Right renal cortex interstitium (tissue), 3 donors: ENCODE measurements around the gene KRTAP10-1. TPM values are rescaled to one million over a fixed set of nuclear protein-coding genes. Genes with fewer than 3 reads are reported as not detected.
"Not testable (repeated sequence)": the region's sequence is repeated elsewhere in the genome, so short reads cannot be mapped to it uniquely, and the experiment has no call there.

ENCODE experiments used
- DNase-seq, 3 donors: peaks; one replicate each; pipeline ENCODE4 v3.0.0-alpha.2; 2013; ENCODE audit warnings: low read depth in 3 of 3, low spot score in 2 of 3
- polyA plus RNA-seq, 3 donors: library from polyadenylated mRNA; unstranded; fragments of 120-200 nt; gene quantifications; one replicate each; pipeline ENCODE4 v1.2.1, GENCODE V29; 2013; ENCODE audit not compliant: insufficient read length in 3 of 3

KRTAP10-1 gene
- polyA plus RNA-seq, 3 donors, result not detected

DNA sequence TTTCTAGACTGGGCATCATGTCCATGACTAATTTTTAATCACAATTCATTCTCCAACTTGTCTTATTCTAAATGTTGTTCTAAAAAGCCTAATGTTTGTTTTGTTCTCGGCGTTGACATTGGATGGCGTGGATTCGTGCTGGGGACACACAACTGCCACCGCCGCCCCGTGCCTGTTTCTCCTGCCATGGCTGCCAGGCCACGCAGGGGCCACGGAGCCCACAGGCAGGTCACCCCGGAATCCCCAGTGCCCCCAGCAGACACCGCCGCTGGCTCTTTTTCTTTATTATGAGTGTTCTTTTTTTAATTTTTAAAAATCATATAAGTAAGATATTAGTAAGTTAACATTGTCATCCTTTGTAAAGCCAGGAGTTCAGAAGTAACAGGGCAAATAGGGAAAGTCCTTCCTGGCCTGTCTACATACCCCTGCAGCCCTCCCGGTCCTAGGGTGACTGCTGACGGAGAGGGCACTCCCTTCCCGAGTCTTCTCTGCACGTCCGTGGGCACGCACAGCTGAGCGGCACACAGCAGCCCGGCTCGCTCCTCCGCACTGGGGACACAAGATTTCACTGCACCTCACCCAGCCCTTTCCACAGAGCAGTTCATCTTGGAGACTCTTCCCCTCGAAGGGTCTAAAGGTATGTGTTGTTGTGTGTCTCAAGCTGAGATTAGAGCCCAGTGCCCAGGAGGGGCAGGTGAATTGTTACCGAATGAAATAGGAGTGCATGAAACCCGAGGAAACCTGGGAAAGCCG lies 32.1 kb downstream of the KRTAP10-1 start:
- DNase-seq, result no peak

DNA sequence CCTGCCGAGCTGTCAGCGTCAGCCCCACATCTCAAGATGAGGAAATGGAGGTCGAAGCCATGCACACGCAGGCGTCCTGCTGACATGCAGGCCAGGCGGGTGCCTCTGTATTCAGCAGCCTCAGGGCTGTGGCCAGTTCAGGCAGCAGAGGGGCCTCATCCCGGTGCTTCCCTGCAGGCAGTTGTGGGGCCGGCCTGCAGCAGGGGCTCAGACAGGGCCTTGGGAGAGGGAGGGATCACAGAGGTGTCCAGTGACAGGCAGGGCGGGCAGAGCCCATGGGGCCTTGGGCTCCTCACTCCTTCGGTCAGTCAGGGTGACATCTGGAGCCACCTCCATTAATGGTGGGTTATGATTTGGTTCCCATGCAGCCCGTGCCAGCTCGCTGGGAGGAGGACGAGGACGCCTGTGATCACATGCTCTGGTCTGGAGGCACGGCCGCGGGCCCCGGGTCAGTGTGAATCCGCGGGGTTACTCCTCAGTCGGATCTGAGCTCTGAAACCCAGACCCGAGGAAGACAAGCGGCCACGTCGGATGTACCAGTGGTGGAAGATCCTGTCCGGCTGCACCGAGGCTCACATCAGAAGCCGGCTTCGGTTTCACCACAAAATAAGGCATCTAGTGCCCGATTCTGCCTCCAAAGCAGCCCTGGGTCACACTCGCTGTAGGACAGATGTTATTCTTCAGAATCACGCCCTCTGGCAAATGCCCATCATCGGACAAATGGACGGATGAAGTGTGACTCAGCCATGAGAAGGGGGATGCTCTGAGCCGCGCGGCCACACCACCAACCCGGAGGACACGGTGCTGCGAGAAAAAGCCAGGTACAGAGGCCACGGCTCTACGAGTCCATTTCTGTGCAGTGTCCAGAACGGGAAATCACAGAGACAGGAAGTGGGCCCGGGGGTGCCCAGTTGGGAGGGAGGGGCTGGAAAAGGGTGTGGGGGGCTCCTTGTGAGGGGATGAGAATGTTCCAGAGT lies 33.4 kb downstream of the KRTAP10-1 start:
- DNase-seq, result no peak

DNA sequence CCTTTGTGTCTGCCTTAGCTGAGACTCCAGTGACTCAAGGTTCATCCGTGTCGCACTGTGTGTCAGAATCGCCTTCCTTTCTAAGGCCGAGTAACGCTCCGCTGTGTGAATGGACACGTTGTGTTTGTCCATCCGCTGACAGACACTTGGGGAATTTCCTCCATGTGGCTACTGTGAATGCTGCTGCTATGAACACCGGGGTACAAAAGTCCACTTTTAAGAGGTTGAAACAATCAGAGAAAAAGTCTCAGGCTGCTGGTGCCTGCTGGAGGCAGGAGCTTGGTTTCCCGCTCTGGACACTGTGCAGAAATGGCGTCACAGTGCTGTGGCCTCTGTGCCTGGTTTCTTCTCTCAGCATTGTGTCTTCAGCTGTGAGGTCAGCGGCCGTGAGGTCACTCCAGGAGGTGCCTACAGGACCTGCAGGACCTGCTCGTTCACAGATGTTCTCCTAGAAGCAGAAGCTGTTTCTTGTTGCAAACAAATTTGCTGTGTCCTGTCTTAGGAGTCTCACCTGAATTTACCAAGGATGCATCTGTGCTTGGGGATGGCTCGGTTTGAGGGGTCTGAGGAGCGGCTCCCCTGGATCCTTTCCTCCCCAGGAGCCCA lies 34.2 kb downstream of the KRTAP10-1 start:
- DNase-seq, result no peak

DNA sequence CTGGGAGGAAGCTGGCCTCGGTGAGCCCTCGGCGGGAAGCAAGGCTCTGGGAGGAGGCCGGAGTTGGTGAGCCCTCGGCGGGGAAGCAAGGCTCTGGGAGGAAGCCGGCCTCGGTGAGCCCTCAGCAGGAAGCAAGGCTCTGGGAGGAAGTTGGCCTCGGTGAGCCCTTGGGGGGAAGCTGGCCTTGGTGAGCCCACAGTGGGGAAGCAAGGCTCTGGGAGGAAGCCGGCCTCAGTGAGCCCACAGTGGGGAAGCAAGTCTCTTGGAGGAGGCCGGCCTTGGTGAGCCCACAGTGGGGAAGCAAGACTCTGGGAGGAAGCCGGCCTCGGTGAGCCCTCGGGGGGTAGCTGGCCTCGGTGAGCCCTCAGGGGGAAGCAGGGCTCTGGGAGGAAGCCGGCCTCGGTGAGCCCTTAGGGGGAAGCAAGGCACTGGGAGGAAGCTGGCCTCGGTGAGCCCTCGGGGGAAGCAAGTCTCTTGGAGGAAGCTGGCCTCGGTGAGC lies 36.0 kb downstream of the KRTAP10-1 start:
- DNase-seq, result no peak

DNA sequence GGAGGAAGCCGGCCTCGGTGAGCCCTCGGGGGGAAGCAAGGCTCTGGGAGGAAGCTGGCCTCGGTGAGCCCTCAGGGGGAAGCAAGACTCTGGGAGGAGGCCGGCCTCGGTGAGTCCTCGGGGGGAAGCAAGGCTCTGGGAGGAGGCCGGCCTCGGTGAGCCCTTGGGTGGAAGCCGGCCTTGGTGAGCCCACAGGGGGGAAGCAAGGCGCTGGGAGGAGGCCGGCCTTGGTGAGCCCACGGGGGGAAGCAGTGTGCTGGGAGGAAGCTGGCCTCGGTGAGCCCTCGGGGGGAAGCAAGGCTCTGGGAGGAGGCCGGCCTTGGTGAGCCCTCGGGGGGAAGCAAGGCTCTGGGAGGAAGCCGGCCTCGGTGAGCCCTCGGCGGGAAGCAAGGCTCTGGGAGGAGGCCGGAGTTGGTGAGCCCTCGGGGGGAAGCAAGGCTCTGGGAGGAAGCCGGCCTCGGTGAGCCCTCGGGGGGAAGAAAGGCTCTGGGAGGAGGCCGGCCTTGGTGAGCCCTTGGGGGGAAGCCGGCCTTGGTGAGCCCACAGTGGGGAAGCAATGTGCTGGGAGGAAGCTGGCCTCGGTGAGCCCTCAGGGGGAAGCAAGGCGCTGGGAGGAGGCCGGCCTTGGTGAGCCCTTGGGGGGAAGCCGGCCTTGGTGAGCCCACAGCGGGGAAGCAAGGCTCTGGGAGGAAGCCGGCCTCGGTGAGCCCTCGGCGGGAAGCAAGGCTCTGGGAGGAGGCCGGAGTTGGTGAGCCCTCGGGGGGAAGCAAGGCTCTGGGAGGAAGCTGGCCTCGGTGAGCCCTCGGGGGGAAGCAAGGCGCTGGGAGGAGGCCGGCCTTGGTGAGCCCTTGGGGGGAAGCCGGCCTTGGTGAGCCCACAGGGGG lies 36.7 kb downstream of the KRTAP10-1 start:
- not testable (repeated sequence) for DNase-seq

DNA sequence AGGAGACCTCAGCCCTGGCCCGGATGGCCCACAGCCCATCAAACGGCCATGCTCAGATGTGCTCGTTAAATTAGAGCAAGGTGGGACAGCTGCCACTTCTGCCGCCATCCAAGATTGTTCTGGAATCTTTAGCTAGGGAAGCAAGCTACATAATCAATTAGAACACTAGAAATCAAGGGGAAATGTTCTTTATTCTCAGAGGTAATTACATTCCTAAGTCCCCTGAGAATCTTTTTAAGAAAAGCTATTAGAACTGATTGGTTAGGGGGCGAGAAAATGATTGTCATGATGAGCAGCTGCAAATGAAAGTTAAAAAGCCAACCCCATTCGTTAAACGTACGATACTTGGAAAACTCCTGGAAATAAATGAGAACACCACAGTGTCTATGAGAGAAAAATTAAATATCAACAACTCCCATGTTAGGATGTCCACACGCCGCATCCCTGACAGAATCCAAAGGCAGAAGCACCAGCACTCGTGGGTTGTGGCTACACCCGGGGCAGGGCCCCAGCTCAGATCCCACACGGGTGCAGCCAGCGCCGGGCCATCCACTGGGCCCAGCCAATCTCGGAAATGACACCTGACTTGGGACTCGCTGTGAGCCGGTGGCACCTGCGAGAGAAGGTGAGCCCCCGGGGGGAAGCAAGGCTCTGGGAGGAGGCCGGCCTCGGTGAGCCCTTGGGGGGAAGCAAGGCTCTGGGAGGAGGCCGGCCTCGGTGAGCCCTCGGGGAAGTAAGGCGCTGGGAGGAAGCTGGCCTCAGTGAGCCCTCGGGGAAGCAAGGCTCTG lies 37.6 kb downstream of the KRTAP10-1 start:
- DNase-seq, result no peak

DNA sequence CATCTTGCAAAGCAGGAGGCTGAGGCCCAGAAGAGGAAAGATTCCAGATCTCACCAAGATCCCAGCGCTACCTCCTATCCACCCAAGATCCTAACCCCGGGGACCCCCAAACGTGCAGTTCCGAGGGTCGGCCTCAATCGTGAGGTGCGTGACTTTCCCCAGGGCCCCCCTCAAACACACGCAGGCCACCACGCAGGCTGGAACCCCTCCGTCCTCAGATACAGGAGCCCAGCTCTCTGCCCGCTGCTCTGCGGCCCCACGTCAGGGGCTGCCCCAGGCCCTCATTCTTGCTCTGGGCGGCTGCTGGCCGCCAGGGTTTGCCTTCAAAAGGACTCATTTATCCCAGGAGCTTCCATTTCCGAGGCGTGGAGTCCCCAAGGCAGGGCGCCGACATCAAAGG lies 39.9 kb downstream of the KRTAP10-1 start:
- DNase-seq, result no peak

DNA sequence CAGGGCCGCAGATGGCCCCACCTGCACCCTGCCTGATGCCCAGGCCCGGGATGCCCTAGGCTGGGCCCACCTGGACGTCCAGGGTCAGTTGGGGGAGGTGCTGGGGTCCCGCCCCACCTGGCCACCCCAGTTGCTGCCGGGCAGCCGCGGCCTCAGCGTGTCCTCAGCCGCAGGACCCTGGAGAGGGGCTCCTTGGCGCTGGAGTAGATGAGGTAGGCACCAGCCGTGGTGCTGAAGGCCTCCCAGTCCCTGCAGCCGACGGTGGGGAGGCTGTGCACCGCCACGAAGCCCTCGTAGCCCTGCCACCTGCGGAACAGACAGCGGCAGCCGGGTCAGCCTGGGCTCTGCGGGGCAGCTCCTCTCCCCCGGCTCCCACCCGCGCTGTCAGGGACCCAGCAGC lies 40.4 kb downstream of the KRTAP10-1 start:
- DNase-seq, result no peak

DNA sequence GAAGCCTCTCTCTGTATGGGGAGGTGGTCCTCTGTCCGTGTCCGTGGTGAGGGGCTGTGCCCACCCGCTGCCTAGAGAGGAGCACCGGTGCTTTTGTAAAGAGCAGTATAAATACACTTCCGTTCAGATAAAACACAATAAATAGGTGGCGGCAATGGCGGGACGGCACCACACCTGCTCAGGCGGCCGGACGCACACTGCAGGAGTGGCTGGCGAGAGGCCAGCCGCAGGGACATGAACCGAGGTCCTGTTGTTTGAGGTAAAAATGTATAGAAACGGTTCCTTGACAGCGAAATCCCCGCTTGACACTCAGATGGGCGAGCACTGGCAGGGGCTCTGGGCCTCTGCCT lies 40.8 kb downstream of the KRTAP10-1 start:
- no peak for DNase-seq

DNA sequence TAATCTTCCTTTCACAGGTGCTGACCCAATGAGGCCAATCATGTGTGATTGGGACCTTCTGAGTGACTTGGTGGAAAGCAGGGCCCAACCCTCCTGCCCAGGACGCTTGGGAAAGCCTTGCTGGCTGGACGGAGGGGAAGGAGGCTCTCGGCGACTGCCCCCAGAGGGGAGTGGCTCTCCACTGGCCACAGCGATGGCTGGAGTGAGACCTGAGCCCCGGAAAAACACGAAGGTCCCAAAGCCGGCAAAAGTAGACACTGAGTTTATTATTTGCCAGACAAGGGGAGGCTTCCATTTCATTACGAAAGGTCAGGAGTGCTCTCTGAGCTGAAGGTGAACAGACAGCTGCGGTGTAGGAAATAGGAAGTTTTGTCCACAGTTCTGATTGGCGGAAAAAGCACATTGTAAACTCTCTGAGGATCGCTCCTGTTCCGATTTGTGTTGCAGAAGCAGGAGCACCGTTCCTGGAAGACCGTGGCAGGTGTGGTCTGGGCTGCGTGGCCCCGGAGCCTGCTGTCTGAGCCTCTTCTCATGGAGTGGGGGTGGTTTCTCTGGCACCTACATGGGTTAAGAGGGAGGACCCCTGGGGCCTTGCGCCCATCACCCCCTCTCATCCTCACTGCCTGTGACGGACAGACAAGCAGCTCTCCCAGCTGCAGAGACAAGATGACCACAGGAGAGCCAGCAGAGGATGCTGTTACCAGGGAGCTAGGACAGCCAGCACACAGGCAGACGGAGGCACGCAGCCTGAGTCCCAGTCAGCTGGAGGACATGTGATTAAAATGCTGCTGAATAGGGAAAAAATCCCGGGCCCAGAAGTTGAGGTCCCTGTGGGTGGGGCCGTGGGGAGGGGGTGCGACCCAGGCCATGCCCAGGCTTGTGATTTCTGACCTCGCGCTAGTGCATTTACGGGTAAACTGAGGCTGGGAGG lies 41.5 kb downstream of the KRTAP10-1 start:
- no peak for DNase-seq

DNA sequence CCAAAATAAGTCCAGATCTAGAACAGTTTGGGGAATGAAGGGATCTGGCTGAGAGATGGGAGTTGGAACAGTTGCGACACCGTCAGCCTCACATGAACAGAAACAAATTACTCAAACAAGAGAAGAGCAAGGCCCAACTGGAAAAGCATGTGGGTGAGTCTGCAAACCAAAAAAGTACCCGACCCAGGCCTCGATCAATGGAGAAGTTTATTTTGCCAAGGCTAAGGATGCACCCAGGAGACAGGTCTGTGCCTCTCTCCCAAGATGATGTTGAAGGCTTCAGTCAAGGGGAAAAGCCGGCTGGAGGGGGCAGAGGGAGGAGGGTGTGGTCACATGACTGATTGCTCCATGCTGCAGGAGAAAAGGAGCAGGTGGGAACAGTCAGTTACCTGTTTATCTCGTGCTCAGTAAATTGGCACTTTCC lies 42.3 kb downstream of the KRTAP10-1 start:
- DNase-seq, result no peak

DNA sequence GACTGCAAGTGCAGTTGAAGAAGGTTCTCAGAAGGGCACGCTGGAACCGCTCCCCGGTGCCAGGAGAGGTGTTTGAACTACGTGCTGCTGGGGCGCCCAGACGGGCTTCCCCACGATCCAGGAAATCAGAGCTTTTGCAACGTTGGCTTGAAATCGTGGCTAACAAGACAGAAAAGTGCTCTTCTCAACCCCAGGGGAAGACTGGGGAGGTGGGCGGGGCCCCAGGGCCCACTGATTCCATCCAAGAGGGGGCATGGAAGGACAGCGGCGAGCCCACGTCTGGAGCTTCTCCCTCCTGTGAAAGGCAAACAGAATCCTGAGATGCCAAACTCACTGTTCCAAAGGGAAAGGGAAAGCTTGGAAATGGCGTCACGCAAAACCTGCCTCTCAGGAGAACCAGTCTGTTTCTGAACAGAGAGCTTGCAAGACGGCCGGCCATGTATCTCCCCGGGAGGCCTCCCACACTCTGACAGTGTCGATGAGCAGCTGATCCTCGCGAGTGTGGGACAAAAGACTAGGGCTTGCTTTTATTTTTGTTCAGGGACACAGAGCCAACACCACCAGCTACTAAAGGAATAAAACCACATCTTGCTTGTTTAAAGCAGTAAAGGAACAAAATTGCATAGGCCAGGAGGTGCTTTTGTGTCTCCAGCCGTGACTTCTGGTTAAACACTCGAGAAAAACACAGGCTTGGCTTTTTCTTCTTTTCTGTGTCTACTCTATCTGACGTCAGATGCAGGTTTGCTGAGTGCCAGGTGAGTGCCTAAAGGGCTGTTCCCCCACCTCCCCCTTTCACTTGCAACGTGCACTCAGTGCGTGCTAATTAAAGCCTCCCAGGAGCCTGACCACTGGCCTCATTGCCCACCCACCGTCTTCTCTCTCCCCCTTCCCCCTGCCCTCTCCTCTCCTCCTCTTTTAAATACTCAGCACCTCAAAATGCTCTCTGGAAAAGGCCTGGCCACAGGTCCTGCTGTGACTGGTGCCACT lies 43.1 kb downstream of the KRTAP10-1 start:
- DNase-seq, result no peak

DNA sequence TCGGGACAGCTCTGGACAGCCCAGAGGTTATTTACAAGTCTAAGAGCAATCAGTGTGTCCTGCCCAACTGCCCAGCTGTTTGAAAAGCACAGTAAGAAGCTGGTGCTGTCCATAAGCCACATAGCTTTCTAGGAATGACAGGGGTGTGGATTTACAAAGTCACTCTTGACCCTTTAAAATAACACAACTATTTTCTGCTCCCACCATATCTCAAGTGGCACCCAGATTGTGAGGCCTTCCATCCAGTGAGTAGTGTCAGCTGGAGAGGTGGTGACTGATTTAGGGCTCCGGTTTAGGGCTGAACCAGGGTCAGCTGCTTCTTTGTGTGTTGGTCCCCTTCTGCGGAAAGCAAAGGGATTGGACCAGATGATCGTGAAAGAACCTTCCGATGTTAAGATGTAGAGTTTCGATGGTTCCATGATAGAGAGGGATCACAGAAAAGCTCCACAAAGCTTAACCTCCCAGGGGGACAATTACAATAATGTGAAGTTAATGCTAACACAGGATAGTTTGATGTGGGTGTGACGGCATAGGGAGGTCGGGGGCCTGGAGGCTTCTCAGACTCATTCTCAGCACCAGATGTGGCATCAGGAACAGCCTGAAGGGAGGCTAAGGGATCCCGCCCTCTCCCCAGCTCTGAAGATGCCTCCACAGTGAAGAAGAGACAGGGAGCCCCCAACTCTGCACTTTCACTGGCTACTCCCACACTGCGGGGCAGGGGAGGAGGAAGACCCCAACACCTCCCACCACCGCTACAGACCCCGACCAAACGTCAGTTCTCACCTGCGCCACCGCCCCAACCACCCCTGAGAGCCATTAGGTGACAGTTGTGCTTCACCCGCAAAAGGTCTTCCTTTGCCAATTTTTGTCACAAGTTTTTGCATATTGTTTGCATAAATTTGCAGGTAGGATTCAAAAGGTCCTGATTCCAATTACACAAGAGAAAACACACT lies 44.1 kb downstream of the KRTAP10-1 start:
- no peak for DNase-seq

DNA sequence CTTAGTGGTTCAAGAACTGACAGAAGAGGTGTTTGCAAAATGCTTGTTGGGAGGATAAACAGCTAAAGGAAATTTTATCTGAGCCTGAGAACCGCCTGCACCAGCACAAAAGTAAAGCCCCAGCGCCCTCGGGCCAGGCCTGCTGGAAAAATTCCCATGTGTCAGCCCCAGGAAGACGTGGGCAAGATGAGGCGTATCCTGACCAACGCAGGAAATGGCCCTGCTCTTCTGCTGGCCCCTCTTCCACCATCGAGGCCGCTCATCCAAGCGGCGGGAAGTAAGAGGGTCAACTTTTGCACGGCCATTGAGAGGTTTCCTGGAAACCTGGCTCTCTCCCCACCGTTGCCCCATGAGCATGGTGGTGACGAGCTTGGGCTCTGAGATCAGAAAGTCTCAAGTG lies 45.0 kb downstream of the KRTAP10-1 start:
- no peak for DNase-seq

DNA sequence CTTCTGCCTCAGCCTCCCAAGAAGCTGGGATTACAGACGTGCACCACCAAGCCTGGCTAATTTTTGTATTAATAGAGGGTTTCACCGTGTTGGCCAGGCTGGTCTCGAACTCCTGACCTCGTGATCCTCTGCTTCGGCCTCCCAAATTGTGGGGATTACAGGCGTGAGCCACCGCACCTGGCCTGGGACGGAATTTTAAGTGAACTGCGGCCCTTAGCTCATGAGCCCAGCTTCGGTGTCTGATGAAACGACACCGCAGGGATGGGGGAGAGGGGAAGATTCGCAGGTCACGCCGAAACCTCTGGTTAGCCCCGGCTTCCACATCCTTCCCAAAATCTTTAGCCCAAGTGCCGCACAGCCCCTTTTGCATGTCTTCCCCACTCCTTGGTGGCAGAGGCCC lies 45.6 kb downstream of the KRTAP10-1 start:
- DNase-seq, result no peak
